ENCODE measurements around the gene TGFB1. TPM values are rescaled to one million over a fixed set of nuclear protein-coding genes. Genes with fewer than 3 reads are reported as not detected.

The TGFB1 gene
- total RNA-seq, 1 experiment from 2014 or later = 13.6 TPM

DNA sequence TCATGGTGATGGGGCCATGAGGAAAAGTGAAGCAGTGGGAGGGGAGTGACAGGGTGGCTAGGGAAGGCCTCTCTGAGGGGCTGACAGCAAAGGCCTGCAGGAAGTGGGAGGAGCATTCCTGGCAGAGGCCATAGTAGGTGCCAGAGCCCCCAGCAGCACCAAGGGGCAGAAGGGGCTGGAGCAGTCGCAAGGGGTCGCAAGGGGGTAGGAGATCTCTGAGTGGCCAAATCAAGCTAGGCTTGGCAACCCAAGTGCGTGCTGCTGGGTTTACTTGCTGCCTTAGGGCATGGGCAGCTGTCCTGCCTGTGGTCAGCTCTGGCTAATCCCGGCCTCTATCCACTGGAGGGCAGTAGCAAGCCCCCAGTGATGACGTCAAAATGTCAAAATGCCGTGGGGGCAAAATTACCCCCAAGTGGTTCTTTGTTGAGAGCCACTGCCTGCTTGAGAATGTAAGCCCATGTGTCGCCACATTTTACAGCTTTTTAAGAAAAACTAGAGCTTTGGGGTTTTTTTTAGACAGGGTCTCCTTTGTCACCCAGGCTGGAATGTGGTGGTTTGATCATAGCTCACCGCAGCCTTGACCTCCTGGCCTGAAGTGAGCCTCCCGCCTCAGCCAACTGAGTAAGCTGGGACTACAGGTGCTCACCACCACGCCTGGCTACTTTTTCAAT lies 32.0 kb downstream of the TGFB1 start:
- DNase-seq (ENCODE audit: low spot score) = peak; percentile 90

DNA sequence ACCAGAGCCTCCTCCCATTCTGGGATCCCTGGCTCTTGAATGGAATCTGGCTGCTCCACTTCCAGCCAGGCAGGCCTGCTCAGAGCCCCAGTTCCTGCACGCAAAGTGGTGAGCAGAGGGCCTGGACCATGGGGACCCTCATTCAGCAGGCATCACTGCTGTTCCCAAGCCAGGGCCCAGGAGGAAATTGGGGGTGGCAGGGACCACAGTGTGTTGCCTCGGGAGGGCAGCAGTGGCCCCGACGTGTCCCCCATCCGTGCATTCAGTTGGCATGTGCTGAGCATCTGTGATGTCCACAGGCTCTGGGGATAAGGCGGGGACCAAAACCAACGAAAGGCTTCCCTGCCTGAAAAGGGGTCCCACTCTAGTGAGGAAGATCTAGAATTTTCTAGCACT lies 32.5 kb downstream of the TGFB1 start:
- DNase-seq (ENCODE audit: low spot score) = no peak

- no peak for DNase-seq (ENCODE audit: low spot score)
Measured at GRCh38 chr19:41320568-41320967, 33.2 kb downstream of the TGFB1 start.

DNA sequence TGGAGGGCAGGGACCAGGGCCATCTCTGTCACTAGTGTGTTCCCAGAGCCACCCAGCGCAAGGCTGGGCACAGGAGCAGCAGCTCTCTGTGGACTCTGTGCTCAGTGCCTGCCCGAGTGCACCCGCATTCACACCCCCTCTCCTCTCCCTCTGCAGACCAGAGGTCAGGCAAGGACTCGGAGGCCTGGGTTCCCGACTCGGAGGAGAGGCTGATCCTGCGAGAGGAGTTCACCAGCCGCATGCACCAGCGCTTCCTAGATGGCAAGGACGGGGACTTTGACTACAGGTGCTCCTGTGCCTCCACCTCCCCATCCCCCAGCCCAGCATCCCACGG lies 33.6 kb downstream of the TGFB1 start:
- DNase-seq (ENCODE audit: low spot score) = no peak

GRCh38 chr19:41319500-41320184 lies 34.1 kb downstream of the TGFB1 start:
- DNase-seq (ENCODE audit: low spot score) = no peak

DNA sequence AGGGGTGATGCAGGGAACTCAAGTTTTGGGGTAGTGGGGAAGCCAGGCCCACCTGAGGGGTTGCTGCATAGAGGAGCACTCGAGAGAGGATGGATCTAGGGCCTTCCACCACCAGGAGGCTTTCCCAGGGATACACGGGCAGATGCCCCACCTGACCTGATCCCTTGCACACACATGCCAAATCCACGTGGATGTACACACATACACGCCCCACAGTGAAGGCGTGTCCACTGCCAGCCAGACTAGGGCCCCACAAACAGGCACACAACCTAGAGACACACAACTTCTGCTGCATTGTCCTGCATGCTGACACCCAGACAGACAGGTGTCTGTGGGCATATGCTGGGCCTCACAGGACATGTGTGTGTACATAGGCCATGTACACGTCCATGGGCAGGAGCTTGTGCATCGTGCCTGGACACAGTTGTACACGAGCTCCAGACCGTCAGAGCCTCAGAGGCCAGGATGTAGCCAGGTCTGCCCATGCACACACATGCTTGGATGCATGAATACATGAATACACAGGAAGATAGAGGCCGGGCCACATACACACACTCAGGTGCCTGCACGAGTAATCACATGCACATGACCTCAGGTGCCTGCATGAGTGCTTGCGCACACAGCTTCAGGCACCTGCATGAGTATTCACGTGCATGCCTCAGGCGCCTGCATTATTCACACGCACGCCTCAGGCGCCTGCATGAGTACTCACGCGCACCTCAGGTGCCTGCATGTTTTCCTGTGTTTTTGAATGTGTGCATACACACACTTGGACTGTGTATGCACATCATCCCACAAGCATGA lies 34.8 kb downstream of the TGFB1 start:
- DNase-seq (ENCODE audit: low spot score) = no peak

DNA sequence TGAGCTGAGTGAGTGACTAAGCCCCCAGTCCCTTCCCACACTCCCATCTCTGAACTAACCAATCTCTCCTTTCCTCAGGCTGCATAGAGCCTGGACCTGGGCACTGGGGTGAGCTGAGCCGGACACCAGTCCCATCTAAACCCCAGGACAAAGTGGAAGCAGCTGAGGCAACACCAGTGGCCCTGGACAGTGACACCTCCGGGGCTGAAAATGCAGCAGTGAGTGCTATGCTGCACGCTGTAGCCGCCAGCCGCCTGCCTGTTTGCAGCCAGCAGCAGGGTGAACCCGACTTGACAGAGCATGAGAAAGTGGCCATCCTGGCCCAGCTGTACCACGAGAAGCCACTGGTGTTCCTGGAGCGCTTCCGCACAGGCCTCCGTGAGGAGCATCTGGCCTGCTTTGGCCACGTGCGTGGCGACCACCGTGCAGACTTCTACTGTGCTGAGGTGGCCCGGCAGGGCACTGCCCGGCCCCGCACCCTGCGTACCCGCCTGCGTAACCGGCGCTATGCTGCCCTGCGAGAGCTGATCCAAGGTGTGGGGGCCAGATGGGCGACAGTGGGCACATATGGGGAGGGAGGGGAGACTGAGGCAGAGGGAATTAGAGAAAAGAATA lies 37.3 kb downstream of the TGFB1 start:
- no peak for DNase-seq (ENCODE audit: low spot score)

DNA sequence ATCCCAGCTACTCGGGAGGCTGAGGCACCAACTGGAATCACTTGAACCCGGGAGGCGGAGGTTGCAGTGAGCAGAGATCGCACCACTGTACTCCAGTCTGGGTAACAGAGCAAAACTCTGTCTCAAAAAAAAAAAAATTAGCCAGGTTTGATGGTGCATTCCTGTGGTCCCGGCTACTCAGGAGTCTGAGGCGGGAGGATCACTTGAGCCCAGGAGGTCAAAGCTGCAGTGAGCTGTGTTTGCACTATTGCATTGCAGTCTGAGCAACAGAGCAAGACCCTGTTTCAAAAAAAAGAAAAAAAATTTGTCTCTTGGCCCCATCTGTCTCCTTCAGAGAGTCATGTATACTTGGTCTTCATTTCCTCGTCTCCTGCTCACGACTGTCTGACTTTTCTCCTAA lies 42.1 kb downstream of the TGFB1 start:
- DNase-seq (ENCODE audit: low spot score) = no peak

- no peak for DNase-seq (ENCODE audit: low spot score)
Measured at GRCh38 chr19:41311072-41311471, 42.6 kb downstream of the TGFB1 start.

DNA sequence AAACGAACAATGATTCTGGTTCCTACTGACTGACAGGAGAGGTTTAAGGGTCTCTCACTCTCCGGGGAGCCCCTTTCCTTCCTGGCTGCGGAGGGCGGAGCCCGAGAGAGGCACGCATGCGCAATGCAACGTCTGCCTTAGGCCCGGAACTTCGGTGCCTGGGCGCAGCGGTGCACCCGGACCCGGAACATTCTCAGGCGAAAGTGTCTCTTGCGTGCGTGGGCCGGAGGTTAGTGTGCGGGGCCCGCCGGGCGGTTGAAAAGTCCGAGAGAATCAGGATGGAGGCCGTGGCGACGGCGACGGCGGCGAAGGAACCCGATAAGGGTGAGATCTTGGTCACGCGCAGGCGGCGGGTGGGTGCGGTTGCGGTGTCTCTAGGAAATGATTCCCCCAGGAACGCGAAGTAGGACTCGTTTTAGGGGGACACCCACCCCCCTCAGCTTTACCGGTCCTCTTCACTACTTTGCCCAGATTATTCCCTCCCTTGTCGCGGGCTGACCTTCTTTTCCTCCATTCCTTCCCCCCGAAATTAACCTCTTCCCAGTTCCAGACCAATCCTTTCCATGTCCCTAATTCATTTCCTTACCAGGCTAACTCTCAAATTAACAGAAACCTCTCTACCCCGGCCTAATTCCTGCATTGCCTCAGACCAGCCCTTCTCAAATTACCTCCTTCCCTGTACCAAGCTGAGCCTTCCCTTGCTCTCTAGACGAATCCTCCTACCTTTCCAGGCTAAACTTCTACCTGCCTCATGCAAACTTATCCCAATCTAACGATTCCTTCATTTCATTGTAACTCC lies 43.5 kb downstream of the TGFB1 start, which contains the start of gene CCDC97:
TSS of gene CCDC97 (plus strand) at position 140 of the 799 bp plus-strand sequence. CDS start at position 279, 139 bp downstream.
- DNase-seq (ENCODE audit: low spot score) = peak; percentile 76

- no peak for DNase-seq (ENCODE audit: low spot score)
Measured at GRCh38 chr19:41309180-41310032, 44.3 kb downstream of the TGFB1 start.

GRCh38 chr19:41308450-41309179 lies 45.1 kb downstream of the TGFB1 start:
- DNase-seq (ENCODE audit: low spot score) = peak; percentile 85

DNA sequence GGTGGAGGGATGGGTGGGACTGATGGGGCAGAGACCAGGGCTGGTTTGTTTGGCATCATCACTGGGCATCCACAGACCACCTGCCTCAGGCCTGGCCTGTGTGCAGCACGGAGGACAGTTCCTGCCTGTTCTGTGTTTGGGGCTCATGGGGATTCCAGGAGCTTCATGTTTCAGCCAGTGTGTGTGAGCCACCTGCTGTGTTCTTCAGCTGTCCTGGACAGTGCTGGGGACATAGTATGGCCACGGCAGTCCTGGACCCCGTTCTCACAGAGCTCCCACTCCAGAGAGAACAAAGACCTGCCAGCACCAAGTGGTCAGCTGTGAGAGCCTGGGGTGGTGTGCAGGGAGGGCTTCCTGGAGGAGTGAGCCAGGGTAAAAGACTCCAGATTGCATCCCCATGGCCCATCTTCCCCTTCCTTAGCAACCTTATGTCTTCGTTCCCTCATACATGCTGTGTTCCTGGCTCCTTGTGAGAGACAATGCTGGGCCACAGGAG lies 45.7 kb downstream of the TGFB1 start:
- no peak for DNase-seq (ENCODE audit: low spot score)

- no peak for DNase-seq (ENCODE audit: low spot score)
Measured at GRCh38 chr19:41307090-41307875, 46.4 kb downstream of the TGFB1 start.

DNA sequence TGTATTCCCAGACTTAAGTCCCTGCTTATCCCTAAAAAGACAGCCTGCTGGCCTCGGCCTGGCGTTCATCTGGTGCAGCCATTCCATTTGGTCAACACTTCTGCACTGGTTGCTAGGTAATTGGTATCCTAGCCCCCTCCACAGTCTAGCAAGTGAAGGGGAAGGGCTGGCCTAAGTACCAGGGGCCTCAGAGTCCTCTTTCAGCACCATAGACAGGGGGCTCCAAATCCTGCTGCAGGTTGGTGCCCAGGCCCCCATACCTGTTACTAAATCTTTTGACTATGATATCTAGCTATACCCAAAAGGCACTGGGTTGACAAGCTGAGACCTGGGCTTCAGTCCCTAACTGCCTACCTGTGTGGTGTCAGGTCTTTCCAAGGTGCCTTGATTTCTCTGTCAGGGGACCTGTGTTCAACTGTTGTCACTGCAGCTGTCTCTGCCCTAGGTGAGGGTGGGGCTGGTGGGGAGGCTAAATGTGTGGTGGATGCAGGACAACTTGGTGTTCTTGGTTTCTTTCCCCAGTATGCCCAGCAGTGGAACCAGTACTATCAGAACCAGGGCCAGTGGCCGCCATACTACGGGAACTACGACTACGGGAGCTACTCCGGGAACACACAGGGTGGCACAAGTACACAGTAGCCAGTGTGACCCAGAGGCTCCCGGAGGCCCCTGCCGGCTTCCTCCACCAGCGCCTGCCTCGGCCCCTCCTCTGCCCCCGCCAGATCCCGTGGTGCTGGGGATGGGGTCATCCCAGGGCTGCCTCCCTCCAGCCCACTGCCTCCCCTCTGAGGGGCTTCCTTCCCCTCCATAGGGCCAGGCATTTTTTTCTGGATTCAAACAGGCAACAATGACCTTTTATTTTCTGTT lies 47.6 kb downstream of the TGFB1 start:
- DNase-seq (ENCODE audit: low spot score) = no peak

DNA sequence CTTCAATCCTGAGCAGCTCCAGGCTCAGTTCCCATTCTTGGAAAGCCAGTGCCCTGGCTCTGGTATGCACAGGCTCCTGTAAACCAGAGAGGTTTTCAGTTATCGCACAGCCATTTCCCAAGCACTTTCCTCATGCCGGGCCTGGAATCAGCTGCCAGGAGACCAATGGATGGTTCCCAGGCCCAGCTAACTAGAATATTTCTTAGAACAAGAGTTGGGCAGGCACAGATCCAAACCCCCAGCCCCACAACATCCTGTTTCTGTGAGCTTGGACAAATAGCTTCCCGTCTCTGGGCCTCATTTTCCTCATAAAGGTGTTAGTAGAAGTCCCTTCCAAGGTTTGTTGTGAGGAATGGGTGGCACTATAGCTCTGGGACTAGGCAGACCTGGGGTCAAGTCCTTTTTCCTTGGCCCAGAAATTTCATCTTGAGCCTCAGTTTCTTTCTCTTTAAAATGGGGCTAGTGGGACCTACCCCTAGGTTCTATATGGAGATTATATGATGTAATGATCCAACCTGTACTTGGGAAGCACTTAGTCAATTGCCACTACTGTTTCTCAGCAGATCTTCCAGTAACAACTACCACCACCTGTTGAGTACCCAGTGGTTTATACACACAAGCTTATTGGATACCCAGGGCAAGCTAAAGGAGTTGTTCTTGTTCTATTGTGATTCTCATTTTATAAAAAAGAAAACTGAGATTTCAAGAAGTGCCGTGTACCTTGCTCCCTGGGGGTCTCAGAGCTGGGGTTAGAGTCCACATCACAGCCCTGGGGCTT lies 48.8 kb downstream of the TGFB1 start:
- DNase-seq (ENCODE audit: low spot score) = no peak

DNA sequence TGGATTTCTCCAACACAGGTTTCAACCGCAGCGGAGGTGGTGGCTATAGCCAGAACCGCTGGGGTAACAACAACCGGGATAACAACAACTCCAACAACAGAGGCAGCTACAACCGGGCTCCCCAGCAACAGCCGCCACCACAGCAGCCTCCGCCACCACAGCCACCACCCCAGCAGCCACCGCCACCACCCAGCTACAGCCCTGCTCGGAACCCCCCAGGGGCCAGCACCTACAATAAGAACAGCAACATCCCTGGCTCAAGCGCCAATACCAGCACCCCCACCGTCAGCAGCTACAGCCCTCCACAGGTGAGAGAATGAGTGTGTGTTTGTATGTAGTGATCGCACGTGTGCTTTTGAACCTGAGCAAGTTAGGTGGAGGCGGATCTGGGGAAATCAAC lies 49.8 kb downstream of the TGFB1 start:
- DNase-seq (ENCODE audit: low spot score) = no peak
